ENCODE measurements around the gene HPSE.
"Not testable (repeated sequence)": the region's sequence is repeated elsewhere in the genome, so short reads cannot be mapped to it uniquely, and the experiment has no call there.

GRCh38 chr4:83325306-83325705 lies 9.3 kb downstream of the HPSE start:
- not testable (repeated sequence) for TF ChIP-seq POLR2A, CTCF (IDR thresholded peaks at IDR 0.05)
